NCI-H510A (cell line): Measurements from ENCODE around the gene UFL1.
"Not testable (repeated sequence)": the region's sequence is repeated elsewhere in the genome, so short reads cannot be mapped to it uniquely, and the experiment has no call there.

Source experiments
- DNase-seq: peaks from one replicate; lab custom pipeline; 2025; lab: John Stamatoyannopoulos, UW

The UFL1 gene

DNA sequence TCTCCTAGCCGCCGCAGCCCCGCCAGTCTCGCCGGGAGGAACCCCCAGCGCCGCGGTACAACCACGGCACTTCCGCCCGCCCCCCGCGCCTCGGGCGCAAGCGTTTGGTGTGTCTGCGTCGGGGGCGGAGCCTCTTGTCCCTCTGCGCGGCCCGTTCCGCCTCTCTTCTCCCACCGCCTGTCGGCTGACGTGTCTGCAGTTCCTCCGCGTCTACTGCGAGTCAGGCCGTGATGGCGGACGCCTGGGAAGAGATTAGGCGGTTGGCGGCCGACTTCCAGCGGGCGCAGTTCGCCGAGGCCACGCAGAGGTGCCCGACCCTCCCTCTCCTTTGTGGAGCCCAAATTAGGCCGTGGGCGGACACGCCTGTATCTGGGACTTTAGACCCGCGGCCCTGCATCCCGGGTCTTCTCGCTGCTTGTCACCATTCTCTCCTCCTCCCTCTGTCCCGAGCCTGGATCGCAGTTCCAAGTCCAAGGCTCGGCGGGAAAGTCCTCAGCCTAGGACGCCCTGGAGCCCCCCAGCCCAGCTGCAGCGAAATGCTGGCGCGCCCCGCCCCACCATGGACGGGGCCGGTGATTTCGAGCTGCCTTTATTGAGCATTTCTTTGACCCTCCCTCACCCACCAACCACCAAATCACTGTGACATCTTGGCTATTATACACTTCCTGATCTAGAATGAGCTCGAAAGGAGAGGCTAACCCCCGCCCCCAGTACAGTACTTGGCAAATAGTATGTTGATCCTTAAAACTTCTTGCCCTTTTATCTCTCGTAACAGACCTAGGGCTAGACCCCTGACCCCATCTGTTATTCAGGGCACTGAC, at the start of gene UFL1:
UFL1 (plus strand) TSS at position 163 of the 821 bp plus-strand sequence; CDS start at position 231, 68 bp downstream.
- peak; percentile 87 for DNase-seq

DNA sequence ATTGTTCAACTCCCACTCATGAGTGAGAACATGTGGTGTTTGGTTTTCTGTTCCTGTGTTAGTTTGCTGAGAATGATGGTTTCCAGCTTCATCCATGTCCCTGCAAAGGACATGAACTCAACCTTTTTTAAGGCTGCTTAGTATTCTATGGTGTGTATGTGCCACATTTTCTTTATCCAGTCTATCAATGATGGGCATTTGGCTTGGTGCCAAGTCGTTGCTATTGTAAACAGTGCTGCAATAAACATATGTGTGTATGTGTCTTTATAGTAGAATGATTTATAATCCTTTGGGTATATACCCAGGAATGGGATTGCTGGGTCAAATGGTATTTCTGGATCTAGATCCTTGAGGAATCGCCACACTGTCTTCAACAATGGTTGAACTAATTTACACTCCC, 49.3 kb upstream of the UFL1 start:
- DNase-seq: not testable (repeated sequence)

DNA sequence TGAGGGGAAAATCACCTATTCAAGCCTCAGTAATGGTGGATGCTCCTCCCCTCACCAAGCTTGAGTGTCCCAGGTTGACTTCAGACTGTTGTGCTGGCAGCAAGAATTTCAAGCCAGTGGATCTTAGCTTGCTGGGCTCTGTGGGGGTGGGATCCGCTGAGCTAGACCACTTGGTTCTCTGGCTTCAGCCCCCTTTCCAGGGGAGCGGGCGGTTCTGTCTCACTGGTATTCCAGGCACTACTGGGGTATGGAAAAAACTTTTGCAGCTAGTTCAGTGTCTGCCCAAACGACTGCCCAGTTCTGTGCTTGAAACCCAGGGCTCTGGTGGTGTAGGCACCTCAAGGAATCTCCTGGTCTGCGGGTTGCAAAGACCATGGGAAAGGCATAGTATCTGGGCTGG, 42.9 kb upstream of the UFL1 start:
- DNase-seq: no peak

DNA sequence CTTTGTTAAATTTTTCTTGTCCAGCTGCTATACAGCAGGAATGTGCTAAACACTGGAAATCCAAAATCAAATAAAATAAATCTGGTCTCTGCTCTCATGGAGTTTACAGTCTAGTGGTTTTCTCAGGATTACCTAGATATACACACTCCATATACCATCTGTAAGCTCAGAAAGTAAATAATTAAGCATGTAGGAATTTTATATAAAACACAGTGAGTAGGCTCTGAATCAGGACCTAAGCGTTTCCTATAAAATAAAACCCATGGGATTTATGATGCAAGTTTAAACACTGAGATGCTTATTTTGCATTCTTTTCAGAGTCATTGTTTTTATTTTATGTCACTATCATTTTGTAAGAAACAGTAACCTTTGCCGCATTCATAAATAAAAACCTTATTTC, 29.7 kb upstream of the UFL1 start:
- no peak for DNase-seq

DNA sequence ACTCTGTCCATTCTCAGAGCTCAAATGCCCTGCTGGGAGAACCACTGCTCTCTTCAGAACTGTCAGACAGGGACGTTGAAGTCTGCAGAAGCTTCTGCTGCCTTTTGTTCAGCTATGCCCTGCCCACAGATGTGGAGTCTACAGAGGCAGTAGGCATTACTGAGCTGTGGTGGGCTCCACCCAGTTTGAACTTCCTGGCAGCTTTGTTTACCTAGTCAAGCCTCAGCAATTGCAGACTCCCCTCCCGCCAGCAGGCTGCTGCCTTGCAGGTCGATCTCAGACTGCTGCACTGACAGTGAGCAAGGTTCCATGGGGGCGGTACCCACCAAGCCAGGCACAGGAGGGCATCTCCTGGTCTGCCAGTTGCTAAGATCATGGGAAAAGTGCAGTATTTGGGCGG, 21.8 kb upstream of the UFL1 start:
- DNase-seq: no peak

DNA sequence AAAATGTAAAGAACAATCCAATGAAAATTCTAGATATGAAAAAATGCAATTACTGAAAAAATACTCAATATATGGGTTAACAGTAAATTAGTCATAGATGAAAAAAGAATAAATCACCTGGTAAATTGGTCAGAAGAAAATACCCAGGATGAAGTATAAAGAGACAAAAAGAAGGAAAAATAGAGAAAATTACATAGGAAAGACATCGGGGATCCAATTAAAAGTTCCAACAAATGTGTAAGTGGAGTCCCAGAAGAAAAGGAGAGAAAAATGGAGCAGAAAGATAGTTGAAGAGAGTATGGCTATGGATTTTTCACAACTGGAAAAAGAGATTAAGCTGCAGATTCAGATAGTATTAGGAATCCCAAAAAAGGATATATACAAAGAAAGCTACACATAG, 18.7 kb upstream of the UFL1 start:
- DNase-seq: no peak

DNA sequence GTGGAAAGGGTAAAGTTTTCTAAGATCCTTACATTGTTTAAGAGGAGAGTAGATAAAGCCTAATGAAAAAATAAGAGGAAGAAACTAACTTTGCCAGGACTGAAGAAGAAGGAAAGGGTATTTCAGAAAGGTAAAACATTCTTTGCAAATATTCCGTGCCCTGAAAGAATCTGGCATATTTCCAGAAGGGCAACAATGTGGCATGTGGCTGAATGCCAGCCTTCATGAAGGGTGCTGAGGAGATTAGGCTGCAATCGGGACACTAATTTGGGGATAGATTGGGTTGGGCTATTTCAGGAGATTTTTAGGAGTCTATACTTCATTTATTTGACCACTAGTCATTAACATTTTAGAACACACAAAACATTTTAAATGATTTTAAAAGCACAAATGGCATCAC, 16.2 kb upstream of the UFL1 start:
- DNase-seq: no peak

DNA sequence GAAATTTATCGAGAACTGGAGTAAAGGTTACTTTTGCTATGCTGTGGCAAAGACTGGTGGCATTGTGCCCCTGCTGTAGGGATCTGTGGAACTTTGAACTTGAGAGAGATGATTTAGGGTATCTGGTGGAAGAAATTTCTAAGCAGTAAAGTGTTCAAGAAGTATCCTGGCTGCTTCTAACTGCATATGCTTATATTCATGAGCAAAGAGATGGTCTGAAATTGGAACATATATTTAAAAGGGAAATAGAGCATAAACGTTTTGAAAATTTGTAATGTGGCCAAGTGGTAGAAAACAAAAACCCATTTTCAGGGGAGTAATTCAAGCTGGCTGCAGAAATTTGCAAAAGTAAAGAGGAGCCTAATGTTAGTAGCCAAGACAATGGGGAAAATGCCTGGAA, 12.3 kb upstream of the UFL1 start:
- no peak for DNase-seq

DNA sequence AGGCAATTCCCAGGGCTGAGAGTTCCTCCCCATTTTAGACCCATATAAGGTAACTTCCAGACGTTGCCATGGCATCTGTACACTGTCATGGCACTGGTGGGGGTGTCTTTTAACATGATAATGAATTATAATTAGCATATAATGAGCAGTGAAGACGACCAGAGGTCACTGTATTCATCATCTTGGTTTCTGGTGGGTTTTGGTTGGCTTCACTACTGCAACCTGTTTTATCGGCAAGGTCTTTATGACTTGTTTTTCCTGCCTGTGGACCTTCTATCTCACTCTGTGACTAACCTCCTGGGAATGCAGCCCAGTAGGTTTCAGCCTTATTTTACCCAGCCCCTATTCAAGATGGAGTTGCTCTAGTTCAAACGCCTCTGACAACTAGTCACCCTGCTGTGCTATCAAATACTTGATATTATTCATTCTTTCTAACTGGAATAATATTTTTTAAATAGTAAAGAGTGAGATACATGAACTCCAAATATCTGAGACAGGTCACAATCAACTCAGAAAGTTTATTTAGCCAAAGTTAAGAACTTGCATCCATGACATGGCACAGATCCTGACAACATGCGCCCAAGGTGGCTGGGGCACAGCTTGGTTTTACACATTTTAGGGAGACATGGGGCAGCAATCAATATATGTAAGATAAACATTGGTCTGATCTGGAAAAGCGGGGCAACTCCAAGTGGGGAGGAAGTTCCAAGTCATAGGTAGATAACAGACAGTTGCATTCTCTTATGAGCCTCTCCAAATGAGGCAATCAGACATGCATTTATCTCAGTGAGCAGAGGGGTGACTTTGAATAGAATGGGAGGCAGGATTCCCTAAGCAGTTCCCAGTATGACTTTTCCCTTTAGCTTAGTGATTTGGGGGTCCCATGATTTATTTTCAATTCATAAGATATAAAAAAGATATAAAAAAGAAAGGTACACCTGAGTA, 1.2 kb upstream of the UFL1 start:
- DNase-seq: no peak

DNA sequence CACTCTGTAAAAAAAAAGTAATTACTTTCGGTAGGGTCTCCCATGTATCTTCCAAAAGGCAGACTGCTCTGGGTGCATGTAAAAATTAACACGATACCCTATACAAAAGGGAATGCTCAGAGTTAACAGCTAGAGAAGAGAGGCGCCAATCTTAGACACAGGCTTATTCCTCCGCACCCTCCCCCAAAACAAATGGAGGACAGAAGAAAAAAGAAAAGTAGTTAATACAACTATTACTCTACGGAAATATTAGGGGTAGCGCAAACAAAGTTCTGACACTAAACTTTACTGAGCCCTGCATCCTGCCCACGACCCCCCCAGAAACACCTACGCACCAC, 331 bp upstream of the UFL1 start:
- DNase-seq: no peak

DNA sequence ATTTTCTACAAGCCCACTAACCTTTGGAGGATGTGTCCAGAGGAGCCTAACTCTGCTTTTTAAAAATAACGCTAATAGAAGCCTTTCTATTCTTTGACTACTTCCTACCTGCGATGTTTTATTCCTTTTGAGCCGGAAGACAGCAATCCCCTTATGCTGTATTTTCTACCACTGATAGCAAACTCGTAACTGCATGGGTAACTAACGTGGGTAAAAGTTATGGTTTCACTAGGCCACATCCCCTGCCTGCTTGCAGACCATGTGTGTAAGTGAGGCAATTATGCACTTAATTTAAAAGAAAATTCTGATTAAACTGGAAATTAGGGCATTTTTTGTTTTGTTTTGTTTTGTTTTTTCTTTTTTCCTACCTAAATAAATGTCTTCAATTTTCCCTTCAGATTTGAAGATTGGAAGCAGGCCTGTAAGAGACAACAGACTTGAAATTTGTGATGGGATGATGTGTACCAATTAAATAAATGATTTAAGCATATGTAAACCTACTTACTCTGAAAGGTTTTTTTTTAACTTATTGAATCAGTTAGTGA, 931 bp downstream of the UFL1 start:
- DNase-seq: no peak

DNA sequence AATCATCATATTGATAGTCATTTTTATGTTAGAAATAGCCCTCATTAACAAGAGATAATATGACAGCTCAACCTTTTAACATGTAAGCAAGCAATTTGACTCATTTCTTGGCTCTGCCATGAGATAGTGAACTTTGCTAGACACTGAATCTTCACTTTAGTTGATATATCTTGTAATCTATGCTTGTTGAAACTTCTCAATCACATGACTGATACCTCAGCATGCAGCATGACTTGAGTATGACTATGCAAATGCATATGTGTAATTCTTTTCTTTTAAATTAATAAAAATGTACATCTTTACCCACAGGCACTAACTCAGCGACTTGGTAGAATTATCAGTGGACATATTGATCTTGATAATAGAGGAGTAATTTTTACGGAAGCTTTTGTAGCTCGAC, 6.6 kb downstream of the UFL1 start:
- no peak for DNase-seq

DNA sequence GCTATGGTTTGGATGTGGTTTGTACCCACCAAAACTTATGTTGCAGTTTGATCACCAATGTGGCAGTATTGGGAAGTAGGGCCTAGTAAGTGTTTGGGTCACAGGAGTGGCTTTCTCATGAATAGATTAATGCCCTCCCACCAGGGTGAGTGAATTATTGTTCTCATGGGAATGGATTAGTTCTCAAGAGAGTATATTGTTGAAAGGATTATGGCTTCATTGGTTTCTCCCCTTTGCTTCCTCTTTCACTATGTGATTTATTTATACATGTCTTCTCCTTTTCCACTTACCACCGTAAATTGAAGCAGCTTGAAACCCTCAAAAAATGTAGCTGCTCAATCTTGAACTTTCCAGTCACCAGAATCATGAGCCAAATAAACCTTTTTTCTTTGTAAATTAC, 10.8 kb downstream of the UFL1 start:
- DNase-seq: no peak

DNA sequence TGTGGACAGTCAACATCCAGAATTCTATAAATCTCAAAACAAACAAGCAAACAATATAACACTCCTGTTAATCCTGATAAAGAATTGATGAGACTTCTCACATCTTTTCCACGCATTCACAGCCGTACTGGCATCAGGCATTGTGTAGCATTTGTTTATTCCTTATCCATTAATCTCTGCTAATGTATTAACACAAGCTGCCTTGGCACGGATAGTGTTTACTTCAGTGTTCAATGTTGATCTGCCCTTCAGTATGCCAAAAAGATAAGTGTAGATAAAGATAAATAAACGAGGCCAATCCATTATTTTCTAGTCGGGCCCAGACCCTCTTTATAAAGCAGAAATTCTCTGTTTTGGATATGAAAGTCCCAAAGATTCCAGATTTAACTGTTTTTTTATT, 16.1 kb downstream of the UFL1 start:
- DNase-seq: no peak

DNA sequence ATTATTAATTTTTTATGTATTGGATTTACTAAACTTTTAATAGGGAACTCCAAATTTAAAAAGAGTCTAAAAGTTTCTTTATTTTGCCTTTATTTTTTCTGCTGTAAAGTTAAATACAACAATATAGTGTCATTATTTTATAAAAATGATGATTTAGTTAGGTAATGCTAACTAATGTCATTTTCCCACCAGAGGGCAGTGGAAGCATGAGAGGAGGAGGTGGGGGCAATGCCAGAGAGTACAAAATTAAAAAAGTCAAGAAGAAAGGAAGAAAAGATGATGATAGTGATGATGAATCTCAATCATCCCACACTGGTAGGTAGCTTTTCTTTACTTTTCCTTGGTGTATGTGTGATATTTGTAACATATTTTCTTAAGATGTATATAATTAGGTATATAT, 21.1 kb downstream of the UFL1 start:
- DNase-seq: no peak

DNA sequence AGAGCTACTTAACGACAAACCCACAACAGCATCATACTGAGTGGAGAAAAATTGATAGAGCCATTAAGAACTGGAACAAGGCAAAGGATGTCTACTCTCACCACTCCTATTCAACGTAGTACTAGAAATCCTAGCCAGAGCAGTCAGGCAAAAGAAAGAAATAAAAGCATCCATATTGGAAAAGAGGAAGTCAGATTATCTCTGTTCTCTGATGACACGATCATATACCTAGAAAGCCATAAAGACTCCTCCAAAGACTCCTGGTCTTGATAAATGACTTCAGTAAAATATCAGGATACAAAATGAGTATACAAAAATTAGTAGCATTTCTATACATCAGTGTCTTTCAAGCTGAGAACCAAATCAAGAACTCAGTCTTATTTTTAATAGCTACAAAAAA, 24.3 kb downstream of the UFL1 start:
- no peak for DNase-seq

DNA sequence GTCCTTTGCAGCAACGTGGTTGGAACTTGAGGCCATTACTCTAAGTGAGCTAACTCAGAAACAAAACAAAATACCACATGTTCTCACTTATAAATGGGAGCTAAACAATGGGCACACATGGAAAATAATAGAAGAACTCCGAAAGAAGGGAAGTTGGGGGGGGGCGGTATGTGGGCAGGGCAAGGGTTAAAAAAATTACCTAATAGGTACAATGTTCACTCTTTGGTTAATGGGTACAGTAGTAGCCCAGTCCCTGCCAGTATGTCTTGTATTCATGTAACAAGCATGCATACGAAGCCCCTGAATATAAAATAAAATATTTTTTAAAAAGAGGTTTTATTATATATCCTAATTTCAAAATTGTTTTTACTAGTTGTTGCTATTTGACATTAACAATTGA, 26.0 kb downstream of the UFL1 start:
- DNase-seq: no peak

DNA sequence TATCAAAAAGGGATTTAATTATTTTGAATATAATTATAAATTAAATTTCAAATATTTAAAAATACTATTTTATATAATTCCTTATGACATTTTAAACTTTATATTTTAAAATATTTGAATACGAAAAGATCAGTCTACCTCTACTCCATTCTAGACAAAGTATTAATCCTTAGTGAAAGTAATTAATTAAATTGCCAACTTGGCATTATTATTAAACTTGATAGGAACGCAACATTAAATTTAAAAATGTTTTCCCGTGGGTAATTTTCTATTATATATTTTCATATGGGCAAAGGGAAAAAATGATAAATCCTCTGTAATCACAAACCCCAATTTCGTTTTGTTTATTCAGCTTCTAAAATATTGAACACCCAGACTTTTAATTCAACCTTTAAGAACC, 33.0 kb downstream of the UFL1 start:
- no peak for DNase-seq

DNA sequence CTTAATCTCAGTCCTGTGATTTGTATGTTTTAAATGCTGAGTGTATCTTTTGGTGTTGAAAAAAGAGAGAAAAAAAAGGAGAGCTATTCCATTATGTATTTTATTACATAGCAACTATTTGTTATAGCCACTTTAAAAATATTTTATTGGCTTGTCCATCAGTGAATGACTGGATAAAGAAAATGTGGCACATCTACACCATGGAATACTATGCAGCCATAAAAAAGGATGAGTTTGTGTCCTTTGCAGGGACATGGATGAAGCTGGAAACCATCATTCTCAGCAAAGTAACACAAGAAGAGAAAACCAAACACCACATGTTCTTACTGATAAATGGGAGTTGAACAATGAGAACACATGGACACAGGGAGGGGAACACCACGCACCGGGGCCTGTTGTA, 38.1 kb downstream of the UFL1 start:
- not testable (repeated sequence) for DNase-seq

DNA sequence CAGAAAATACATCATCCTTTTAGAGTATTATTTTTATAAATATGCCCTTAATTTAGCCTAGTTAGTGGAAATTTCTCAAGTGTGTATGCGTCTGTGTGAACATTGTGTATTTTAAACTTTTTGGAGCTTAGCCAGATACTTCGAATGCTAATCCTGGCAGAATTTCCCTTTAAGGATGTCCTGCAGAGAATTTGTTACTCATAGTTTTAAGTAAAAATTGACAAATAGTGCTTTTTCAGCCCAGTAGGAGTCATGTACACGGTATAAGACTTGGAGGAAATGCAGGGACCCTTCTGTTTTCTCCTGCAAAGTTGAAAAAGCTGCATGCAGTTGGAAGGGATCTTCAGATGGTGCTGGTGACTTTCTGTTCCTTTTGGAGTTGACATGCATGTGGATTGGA, 41.3 kb downstream of the UFL1 start, which contains the start of gene FHL5:
FHL5 (plus strand) TSS at position 243 of the 400 bp plus-strand sequence. CDS start 40,486 bp downstream, outside the sequence.
- DNase-seq: no peak

DNA sequence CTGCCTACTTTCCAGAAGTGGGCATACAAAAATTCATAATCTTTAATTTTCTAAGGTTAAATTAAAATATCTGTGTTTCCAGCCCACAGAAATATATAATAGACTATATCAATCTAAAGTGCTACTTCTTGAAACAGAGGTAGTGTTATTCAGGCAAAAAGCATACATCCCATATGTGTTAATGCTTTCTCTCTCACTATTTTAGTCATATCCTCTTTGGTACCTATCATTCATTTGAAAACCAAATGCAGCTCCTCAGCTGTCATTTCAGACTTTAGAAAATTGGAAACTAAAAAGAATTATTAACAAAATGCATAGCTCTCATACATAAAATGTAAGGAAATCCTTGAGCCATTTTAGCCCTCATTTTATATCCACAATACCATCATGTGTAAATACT, 42.2 kb downstream of the UFL1 start:
- no peak for DNase-seq

DNA sequence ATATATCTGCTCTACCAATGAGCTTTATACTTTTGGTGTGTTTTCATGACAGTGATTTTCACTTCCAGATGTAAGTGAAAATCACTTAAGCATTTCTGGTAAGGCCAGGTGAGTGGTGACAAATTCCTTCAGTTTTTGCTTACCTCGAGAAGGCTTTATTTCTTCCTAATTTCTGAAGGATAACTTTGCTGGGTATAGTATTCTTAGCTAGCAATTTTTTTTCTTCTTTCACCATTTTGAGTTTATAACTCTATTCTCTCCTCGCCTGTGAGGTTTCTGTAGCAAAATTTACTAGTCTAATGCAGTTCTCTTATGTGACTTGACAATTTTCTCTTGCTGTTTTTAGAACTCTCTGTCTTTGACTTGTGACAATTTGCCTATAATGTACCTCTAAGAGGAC, 48.4 kb downstream of the UFL1 start:
- DNase-seq: no peak

DNA sequence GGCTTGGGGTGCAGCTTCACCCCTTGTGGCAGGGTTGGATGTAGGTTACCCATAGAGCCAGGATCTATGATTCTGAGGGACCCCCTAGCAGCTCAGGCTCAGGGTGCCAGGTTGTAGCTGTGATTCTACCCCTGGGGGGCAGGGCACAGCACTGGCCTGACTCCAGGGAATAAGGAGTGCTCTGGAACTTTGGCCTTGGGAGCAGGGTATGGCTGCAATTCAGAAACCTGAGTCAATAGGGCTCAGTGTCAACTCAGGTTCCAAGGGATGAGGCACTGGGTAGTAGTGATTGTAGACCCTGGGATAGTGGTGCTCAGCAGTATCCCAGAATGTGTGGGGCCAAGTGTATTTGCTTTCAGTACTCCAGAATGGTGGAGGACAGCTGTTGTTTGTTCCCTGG, 49.9 kb downstream of the UFL1 start:
- DNase-seq: no peak
